GF-D8 (cell line): ENCODE data around the gene TFPI.

Experiments used
- DNase-seq: peaks from one replicate; lab custom pipeline; 2025; lab: John Stamatoyannopoulos, UW

The TFPI gene

DNA sequence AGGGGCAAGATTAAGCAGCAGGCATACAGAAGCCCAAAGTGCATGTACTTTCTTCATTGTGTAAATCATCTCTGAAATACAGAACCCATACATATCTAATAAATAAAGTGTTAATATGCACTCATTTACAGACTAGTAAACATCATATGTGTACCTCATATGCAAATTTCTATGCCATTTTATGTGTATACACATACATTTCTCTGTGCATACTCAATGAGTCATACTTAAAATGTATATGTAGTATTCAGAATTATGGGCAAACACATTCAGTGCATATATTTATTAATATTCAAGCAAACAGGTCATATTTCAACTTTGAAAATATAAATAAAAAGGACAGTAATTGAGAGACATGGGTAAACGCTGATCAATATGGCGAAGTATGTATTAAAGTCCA, 50.5 kb downstream of the TFPI start:
- DNase-seq, result no peak

DNA sequence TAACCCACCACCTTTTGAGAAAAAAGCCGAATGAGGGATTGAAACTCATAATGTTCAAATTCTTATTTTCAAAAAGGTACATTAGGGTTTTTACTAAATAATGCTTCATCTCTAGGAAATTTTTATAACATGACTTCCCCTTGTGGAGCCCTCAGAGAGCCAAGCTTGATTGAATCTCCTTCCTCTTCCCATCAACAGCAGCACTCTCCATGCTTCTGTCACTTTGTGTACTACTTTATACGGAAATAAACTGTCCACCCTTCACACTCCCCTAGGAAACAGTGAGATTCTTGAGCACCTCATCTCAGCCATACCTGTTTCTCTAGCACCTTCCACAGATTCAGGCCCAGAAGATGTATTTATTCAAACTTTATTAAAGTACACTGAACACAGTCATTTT, 51.8 kb downstream of the TFPI start:
- DNase-seq, result no peak

DNA sequence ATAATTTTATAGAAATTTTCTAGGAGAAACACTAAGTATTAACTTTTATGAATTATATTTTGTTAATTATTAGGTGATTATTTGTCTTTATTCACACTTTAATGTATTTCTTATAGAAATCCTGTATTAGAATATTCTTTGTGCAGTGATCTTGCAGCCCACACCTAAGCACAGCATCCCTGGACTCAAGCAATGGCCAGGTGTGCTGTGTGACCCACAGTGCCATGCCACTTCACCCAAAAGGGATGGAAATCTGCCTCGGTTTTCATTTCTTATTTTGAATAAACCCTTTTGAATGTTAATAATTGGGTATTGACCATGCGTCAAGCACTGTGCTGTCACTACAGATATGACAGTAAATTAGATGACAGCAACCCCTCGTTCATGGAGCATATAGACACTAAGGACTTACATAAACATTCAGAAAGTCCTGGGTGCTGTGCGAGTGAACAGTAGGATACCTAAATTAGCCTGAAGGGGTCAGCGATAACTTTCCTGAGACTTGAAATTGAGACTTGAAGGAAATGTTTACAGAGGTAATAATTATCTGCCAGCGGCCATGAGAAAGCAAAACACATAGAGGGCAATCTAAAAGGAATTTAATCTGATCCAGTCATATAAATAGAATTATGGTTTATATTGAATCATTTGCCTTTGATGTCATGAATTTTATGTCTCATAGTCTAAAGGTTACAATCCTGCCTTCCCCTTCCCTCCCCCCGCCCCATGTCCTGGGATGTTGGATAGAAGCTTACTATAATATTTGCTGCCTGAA, 53.5 kb downstream of the TFPI start:
- no peak for DNase-seq

DNA sequence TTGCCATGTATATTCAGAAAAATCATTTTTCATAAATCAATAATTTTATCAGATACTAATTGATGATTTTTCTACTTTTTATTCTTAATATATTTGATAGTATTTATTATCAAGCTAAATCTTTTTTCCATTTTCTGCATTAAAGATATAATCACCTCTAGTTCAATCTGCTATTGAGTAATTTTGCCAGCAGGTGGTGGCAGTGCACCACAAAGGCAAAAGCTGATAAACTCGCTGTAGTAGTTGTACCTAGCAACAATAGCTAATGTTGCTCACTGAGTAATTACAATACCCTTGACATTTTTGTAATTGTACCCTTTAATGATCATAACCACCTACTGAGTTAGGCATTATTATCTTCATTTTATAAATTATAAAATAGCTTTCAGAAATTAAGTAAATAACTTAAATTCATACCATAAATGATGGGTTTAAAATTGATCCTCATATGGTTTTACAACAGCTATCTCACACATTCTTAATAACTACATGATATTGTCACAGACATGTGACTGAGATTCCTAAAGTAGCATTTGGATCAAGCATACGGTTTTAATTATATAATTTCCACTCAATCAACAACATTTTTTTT, 54.2 kb downstream of the TFPI start:
- no peak for DNase-seq

DNA sequence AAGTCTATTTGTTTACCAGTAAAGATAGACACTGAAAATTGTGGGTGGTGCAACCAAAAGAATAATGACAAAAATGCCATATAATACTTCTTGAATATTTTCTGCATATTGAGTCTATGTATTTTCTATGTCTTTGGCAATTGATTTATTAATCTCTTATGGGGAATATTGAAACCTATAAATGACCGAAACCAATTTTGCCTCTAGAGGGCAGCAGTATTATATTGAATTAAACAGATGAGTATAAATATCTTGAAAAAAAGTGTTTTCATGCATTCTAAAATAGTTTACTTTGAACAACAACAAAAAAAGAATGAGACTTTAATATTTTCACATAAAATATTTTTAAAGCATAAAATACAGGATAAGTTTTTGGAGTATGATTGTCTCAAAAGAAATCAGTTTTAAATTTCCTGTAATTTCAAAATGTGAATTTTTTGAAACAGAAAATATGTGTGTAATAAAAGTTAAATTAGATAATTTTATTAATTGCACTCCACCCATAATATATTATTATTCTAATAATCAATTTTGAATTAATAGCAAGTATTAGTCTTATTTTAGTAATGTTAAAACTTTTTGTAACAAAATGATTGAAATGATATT, 56.3 kb downstream of the TFPI start:
- DNase-seq, result no peak

DNA sequence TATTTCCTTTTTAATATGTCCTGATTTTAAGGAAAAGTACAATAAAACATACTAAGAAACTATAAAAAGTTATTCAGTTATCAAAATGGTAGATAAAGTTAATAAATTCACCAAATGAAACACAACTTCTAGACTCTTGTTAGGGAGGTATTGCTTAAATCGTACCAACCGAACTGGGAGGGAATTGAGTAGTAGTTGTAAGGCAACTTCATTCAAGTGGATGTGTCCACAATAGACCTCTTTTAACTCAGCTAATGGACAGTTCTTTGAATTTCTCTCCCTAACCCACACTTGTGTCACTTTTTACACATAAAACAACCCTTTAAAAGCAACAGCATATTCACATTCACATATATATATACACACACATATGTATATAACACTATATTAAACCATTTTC, 57.1 kb downstream of the TFPI start:
- DNase-seq, result no peak

DNA sequence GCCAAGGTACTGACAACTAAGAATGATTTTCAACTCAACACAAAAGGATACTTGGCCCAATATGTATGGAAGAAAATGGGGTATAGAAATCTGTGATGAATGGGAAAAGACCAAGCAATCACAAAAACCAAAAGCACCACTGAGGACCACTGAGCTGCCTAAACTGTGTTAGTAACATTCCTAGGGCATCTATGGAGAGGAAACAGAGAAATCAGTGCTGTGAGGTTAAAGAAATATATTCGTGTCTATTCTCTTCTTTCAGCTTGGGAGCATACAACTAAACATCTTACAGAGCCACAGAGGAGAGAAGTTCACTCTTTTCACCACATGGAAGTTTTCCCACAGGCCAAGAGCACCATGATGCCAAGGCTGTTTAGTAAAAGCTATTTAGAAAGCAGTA, 58.9 kb downstream of the TFPI start:
- DNase-seq, result no peak

DNA sequence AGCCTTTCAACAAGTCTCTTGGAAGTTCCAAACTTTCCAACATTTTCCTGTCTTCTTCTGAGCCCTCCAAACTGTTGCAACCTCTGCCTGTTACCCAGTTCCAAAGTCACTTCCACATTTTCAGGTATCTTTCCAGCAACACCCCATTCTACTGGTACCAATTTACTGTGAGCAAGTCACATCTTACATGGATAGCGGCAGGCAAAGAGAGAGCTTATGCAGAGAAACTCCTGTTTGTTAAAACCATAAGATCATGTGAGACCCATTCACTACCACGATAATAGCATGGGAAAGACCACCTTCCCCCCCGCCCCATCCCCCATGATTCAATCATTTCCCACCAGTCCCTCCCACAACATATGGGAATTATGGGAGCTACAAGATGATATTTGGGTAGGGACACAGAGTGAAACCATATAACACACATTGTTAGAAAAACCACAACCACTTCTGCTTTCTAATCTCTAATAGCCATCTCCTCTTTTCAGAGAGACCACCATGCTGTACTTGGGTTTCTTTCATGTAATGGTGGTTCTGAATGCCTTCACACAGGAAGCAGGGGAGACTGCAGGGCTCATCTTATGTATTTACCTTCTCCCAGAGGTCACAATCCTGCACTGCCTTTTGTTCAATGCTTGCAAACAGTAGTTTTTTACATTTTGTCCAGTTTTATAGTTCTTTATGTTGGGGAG, 60.2 kb downstream of the TFPI start:
- DNase-seq, result no peak

DNA sequence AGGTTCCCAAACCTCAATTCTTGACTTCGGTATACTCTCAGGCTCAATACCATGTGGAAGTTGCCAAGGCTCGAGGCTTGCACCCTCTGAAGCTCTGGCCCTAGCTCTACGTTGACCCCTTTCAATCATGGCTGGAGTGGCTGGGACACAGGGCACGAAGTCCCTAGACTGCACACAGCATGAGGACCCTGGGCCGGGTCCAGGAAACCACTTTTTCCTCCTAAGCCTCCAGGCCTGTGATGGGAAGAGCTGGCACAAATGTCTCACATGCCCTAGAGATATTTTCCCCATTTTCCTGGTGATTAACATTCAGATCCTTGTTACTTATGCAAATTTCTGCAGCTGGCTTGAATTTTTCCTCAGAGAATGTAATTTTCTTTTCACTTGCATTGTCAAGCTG, 61.1 kb downstream of the TFPI start:
- no peak for DNase-seq

DNA sequence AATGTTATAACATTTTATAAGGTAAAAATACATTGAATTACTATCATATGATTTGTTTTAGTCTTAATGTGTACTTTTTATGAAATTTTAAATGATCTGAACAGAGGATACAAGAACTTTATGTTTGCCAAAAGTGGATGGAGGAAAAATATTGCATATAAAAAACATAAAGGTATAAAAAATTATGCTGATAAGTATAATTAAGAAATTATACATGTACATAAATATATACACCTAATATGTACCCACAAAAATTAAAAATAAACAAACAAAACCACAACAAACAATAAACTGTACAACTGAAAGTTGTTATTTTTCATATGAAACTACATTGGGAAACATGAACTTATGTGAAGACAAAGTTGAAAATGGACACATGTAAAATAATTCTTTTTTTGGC, 68.0 kb downstream of the TFPI start:
- DNase-seq, result no peak

DNA sequence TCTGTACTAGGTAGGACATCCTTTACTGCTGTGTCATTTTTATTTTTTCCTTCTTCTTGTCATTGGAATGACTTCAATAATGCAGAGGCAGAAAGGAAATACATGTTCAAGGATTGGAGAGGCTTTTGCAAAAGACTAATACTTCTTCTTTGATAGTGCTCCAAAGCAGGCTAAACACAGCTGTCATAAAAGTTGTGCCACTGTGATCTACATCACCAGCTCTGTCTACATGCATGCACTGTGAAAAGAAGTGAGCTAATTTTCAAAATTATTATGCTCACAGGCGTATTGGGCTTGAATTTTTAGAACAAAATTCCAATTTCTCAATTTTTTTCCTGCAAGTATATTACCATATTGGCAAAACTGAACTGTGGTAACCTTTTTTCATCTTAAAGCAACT, 68.7 kb downstream of the TFPI start:
- DNase-seq, result no peak

DNA sequence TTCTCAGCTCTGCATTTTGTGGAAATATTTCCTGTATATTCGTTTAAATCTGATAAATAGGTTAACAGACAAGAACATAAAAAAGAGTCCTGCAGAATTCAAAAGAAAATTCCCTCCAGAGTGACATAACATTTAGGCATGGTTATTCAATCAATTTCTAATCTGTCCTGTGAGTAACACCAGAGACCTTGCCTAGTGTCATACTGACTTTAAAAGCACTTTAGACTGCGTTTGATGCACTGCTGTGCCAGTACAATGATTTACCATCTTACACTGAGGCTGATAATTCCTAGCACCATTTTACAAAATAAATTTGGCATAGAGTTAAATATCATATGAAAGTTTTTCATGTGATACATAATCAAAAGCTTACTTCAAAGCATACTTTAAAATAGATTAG, 70.7 kb downstream of the TFPI start:
- DNase-seq, result no peak

DNA sequence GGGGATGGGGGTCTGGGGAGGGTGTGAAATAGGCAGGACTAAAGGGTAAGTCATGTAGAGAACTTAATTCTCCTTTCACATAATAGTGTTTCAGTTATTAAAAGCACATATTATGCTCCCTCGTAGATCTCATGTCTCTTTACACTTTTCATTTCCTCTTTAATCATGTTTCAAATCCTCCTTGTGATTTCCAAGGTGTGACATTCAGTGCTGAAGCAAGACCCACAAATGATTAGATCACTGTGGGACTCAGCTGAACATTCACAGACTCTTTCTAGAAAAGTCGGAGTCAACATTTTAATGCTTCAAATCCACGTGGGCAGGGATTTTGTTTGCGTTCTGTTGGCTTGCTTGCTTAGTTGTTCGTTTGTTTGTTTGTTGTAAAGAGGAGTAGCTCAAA, 71.4 kb downstream of the TFPI start:
- no peak for DNase-seq

DNA sequence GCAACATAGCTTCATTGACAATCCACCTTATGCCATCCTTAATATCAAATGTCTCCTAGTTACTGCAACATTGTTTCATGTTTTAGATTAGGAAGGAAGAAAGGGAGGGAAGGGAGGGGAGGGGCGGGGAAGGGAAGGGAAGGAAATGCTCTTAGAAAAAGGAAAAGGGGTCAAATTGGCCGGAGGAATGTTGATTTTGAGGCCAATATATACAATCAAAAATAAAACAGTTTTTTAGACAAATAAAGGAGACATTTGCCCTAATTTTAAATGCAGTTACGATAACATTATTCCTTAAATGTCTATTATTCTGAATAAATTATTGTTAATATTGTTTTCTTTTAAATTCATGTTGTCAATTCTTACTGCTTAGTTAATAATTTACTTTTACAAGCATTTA, 72.7 kb downstream of the TFPI start:
- no peak for DNase-seq

DNA sequence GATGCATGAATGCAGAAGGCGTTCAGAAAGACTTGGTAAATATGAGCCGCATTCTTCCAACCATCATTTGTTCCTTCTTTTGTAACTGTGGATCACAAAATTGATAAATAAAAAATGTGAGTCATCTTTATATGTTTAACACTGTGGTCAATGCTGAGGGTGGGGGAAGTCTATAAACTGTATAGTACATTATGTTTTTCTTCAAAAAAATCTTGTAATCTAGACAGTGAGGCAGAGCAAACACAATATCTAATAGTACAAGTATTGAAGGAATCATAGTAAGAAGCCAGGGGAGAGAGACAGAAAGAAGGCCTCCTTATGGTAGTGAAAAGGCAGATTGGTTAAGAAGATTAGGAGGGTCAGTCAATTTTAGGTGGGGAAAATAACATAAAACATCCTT, 75.5 kb downstream of the TFPI start:
- DNase-seq, result no peak

DNA sequence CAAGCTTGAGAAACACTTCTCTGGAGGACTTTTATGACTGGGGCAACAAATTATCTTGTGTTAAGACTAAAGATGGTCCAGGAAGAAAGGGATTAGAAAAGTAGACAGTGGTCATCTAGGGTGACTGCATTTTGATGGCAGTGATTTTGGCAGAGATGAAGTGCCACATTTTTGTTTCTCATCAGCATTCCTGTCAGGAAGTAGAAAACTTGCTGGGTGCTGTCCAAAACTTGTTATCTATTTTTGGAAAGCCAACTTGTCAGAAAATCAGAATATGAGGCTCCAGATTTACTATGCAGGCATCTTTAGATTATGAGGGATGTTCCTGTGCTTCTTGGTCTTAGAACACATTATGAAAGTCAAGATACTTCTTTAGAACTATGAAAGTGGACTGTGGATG, 77.2 kb downstream of the TFPI start:
- DNase-seq, result no peak

DNA sequence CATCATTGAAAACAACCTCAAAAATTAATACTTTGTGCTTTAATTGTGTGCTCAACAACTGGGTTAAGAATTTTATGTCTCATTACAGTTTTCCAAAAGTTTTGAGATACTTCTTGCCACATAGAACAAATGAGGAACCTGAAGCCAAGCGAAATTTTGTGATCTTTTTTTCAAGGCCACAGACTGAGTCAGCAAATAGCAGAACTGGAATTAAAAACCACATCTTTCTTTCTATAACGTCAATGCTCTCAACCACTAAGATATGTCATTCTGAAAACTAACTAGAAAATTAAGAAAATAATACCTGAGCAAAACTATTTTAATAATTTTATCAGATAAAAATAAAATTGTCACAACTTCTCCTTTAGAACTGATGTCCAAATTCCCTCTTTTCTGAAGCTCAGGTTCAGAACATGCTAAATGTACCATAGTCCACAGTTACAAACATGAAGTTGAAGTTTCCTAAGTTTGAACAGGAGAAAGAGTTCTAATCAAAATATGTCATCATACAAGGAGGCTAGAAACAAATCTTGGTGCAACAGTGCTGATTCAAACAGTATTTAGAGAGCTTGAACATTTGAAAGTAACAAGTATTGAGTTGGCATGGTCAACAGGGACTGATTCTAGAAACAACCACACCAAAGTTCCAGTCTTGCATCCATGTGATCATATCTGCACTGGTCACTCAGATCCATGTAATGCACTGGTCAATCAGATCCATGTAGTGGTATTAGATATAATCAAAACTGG, 78.6 kb downstream of the TFPI start:
- DNase-seq, result no peak

DNA sequence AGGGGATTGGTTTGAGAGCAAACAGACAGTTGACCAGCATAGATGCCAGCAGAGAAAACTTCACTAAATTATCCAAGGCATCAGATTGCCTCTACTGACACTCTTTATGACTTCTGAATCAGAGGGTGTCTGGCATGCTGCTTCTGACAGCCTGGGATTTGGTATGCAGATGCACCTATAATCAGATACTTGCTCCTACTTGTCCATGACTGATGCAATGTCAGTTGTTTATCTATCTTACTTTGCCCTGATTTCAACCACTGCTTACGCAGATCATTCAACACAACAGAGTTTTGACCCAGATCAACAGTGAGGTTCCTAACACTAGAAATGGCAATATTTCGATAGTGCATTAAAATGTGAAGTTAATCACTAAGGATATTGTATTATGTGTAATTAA, 83.5 kb downstream of the TFPI start:
- DNase-seq, result no peak

DNA sequence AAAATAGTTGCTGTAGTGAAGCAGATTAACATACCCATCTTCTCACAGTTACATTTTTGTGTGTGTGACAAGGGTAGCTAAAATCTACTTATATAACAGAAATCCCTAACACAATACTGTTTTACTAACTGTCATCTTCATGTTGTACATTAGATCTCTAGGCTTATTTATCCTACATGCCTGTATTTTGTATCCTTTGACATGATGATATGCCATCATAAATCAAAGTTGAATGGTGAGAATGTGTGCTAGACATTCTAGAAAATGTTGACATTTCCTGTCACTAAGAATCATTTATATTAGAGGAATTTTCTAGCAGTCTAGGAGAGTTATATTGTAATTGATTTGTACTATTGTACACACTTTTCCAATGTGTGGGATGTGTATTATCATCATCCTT, 84.7 kb downstream of the TFPI start:
- no peak for DNase-seq

DNA sequence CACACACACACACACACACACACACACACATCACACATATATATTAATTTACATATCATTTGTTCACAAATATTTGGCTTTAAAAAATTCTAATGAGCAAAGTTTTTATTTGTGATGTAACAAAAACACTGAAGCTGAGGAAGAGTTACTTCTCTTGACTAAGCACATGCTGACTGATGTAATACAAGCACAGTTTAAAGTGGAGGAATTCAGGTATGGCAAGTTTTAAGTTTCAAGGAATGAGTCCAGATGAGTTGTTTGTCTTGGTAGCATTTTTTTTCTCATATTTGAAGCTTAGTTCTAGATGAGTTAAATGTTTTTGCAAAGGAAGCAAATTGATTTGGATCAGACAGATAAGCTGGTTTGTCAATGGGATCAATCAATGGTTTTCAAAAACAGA, 86.0 kb downstream of the TFPI start:
- DNase-seq, result no peak

DNA sequence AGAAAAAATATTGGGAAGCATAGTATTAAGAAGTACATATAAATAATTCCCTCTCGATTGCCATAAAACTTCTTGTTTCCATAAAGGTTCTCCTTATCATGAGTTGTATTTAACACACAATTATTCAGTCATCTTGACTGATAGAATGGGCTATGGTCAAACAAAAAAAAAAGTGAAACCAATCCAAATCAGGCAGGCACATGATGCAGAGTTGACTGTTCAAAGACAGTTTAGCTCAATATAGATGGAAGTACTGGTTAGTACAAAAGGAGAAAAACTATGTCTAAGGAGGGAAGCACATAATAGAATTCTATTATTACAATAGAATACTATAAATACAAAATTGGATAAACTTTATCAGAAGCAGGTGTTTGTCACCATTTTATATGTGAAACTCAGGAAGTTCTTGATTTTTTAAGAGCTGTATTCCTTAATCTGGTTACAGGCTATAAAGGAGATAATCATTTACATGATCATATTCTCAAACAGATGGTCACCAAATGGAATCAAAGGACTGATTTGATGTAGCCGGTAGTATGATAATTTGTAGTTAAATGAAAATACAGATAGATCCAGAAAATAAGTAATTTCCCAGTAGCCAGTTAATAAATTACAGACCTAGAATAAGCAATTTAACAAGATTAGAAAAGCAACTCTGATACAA, 88.0 kb downstream of the TFPI start:
- DNase-seq, result no peak

DNA sequence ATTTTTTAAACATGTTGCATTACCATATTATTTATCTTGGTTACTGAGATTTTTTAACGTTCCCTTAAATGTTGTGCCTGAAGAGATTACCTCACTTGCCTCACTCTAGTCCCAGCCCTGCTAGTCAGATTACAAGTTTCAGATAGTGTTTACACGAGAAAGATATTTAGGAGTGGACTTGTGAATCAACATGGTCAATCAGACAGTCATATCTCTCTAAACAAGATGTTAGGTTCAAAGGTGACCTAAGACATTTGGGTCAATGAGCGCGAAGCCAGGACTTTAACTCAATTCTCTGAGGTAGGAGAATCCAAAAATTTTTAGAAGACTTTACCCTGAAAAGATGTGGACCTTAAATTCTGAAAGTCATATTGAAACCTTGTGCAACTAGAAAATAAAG, 91.4 kb downstream of the TFPI start:
- DNase-seq, result no peak
